H1 (cell line): ENCODE results near the gene PAX8. TPM values are rescaled to one million over a fixed set of nuclear protein-coding genes. Genes with fewer than 3 reads are reported as not detected.

Source experiments
- BACH1 ChIP-seq: IDR thresholded peaks from 2 replicates; pipeline ENCODE4 v1.6.1; 2012; ENCODE audit warnings: low read length, improper control_type of control experiment
- BCL11A ChIP-seq, 2 experiments: IDR thresholded peaks; one replicate each; pipeline ENCODE4 v1.6.1; 2011; ENCODE audit warnings: low read depth in 2 of 2, low read length in 2 of 2, mild to moderate bottlenecking in 2 of 2
- CEBPB ChIP-seq: IDR thresholded peaks from 2 replicates; pipeline ENCODE4 v1.6.1; 2012; ENCODE audit warnings: low read depth, low read length
- RBBP5 ChIP-seq: IDR thresholded peaks from 2 replicates; pipeline ENCODE4 v1.7.1; 2012; ENCODE audit warnings: low read depth, mild to moderate bottlenecking, inconsistent platforms, low read length, moderate library complexity, borderline replicate concordance
- TCF12 ChIP-seq: IDR thresholded peaks from 2 replicates; pipeline ENCODE4 v1.6.1; 2011; ENCODE audit warnings: low read depth, mild to moderate bottlenecking, low read length
- polyA plus RNA-seq, 7 experiments: library from polyadenylated mRNA; depleted of rRNA in 3 of 7; stranded (reverse) in 5 of 7; unstranded in 2 of 7; fragments of >200 nt in 5 of 7; fragments of 200-250 nt in 2 of 7; gene quantifications; 1 replicate in 5 of 7; 2 replicates in 1 of 7; 4 replicates in 1 of 7; pipeline versions ENCODE4 v1.2.1 to v1.2.3, GENCODE V29; 2011 to 2013; ENCODE audit warnings: missing spikeins in 2 of 7, mixed read lengths in 2 of 7
- total RNA-seq: library from RNA; stranded (reverse); fragmentation: NEBNext Ultra II Directional; extraction: Animal tissue kit (Norgen Biotek cat#: 25700); gene quantifications from 2 replicates; pipeline ENCODE4 v1.2.1, GENCODE V29; 2021
- TF ChIP-seq, protein P1 (sequence below), 3 experiments: IDR thresholded peaks; 1 replicate in 2 of 3; 2 replicates in 1 of 3; pipeline versions ENCODE4 v1.5.1 to v1.6.1; 2011; ENCODE audit warnings: low read length in 3 of 3, mild to moderate bottlenecking in 3 of 3, inconsistent platforms in 2 of 3, low read depth in 1 of 3, moderate library complexity in 1 of 3; ENCODE audit not compliant: insufficient read depth in 1 of 3; ENCODE audit errors: control extremely low read depth in 1 of 3

The PAX8 gene
- total and polyA plus RNA-seq, 2 of the 8 experiments (the other 6 are each of a cell fraction or from before 2014, with no cell fraction given): 0.02 TPM; not detected in 1

GRCh38 chr2:113260991-113261390 lies 17.7 kb downstream of the PAX8 start (continued):
- TF ChIP-seq BACH1 (no peak), RBBP5 (no peak), TCF12 (no peak), BCL11A (IDR thresholded peaks at IDR 0.05; ENCODE audit: low read depth in 2 of 2, low read length in 2 of 2) (no peak), CEBPB (no peak)
- TF ChIP-seq, protein P1, sequence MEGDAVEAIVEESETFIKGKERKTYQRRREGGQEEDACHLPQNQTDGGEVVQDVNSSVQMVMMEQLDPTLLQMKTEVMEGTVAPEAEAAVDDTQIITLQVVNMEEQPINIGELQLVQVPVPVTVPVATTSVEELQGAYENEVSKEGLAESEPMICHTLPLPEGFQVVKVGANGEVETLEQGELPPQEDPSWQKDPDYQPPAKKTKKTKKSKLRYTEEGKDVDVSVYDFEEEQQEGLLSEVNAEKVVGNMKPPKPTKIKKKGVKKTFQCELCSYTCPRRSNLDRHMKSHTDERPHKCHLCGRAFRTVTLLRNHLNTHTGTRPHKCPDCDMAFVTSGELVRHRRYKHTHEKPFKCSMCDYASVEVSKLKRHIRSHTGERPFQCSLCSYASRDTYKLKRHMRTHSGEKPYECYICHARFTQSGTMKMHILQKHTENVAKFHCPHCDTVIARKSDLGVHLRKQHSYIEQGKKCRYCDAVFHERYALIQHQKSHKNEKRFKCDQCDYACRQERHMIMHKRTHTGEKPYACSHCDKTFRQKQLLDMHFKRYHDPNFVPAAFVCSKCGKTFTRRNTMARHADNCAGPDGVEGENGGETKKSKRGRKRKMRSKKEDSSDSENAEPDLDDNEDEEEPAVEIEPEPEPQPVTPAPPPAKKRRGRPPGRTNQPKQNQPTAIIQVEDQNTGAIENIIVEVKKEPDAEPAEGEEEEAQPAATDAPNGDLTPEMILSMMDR (IDR thresholded peaks at IDR 0.05; ENCODE audit: control extremely low read depth in 1 of 3, insufficient read depth in 1 of 3, low read depth in 1 of 3, low read length in 3 of 3): no peak
